Upper lobe of left lung (tissue), 4 donors: ENCODE measurements around the gene ZAR1.

ENCODE experiments used
- EP300 ChIP-seq, 4 donors: sonication (generic); formaldehyde crosslinking; IDR thresholded peaks; one replicate each; pipeline ENCODE4 v1.5.1; 2017; ENCODE audit warnings: antibody characterized with exemption in 4 of 4, control low read depth in 2 of 4
- POLR2A ChIP-seq, 4 donors: fragments of 450-650 bp; IDR thresholded peaks; one replicate each; pipeline ENCODE4 v1.5.1; 2016 to 2017; ENCODE audit warnings: antibody characterized with exemption in 4 of 4, mild to moderate bottlenecking in 2 of 4
- TF ChIP-seq, protein P1 (sequence below), 6 experiments: fragments of 450-650 bp in 4 of 6; fragments of 200-600 bp in 2 of 6; sonication (generic) in 2 of 6; IDR thresholded peaks; one replicate each; pipeline ENCODE4 v1.5.1; 2016 to 2019; ENCODE audit warnings: antibody characterized with exemption in 6 of 6

DNA sequence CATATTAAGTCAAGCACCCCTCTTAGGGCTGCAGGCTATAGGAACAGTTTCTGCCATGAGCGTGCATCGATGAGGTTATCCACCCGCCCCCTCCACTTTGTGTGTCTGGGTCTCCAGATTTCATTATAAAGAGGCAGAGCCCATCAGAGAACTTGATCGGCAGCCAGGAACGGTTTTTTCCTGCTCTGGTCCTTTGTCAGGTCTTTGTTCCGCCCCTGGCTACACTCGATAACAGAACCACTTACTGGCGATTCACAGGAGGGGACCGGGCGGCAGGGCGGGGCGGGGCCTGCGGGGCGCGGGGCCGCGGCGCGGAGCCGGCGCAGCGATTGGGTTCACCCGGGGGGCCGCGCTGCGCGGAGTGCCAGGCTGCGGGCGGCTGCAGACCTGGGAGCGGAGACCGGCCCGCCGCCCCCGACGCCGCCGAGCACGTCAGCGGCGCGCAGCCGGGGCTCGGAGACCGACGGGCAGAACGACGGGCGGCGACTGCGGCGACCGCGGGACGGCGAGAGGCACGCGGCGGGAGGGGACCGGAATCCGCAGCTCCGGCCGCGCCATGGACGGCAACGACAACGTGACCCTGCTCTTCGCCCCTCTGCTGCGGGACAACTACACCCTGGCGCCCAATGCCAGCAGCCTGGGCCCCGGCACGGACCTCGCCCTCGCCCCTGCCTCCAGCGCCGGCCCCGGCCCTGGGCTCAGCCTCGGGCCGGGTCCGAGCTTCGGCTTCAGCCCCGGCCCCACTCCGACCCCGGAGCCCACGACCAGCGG, 6.9 kb upstream of the ZAR1 start, which contains the start of gene SLC10A4:
- TF ChIP-seq POLR2A (IDR thresholded peaks at IDR 0.05) (no peak), EP300 (IDR thresholded peaks at IDR 0.05) (no peak)
- TF ChIP-seq, protein P1, sequence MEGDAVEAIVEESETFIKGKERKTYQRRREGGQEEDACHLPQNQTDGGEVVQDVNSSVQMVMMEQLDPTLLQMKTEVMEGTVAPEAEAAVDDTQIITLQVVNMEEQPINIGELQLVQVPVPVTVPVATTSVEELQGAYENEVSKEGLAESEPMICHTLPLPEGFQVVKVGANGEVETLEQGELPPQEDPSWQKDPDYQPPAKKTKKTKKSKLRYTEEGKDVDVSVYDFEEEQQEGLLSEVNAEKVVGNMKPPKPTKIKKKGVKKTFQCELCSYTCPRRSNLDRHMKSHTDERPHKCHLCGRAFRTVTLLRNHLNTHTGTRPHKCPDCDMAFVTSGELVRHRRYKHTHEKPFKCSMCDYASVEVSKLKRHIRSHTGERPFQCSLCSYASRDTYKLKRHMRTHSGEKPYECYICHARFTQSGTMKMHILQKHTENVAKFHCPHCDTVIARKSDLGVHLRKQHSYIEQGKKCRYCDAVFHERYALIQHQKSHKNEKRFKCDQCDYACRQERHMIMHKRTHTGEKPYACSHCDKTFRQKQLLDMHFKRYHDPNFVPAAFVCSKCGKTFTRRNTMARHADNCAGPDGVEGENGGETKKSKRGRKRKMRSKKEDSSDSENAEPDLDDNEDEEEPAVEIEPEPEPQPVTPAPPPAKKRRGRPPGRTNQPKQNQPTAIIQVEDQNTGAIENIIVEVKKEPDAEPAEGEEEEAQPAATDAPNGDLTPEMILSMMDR (IDR thresholded peaks at IDR 0.05): no peak
